GM21723 (cell line): Measurements from ENCODE around the gene POM121L2.

Source experiments
- ATAC-seq: cut with Tn5 transposase; IDR thresholded peaks from one replicate; pipeline ENCODE4 v1.9.1; 2021; ENCODE audit warnings: mild to moderate bottlenecking, moderate library complexity; ENCODE audit not compliant: unreplicated experiment

The POM121L2 gene

GRCh38 chr6:27312146-27312949, at the start of gene POM121L2:
POM121L2 (minus strand) TSS chr6:27312273; CDS start chr6:27312170, 103 bp downstream.
- ATAC-seq, result peak; percentile 67

GRCh38 chr6:27359231-27359630, 47.2 kb upstream of the POM121L2 start:
- ATAC-seq, result no peak

- no peak for ATAC-seq
Observed at GRCh38 chr6:27358786-27359185, 46.7 kb upstream of the POM121L2 start.

GRCh38 chr6:27352850-27353249, 40.8 kb upstream of the POM121L2 start:
- ATAC-seq, result no peak

- ATAC-seq, result no peak
Observed at GRCh38 chr6:27334141-27334540, 22.1 kb upstream of the POM121L2 start.

- ATAC-seq, result no peak
Observed at GRCh38 chr6:27333642-27334040, 21.6 kb upstream of the POM121L2 start.

GRCh38 chr6:27332692-27333641, 20.9 kb upstream of the POM121L2 start:
- ATAC-seq, result peak; percentile 70

- ATAC-seq, result no peak
Observed at GRCh38 chr6:27327023-27327738, 15.1 kb upstream of the POM121L2 start.

- no peak for ATAC-seq
Observed at GRCh38 chr6:27321901-27322300, 9.8 kb upstream of the POM121L2 start.

- no peak for ATAC-seq
Observed at GRCh38 chr6:27321370-27321769, 9.3 kb upstream of the POM121L2 start.

- ATAC-seq, result no peak
Observed at GRCh38 chr6:27318973-27319372, 6.9 kb upstream of the POM121L2 start.

GRCh38 chr6:27314046-27314445, 2.0 kb upstream of the POM121L2 start:
- no peak for ATAC-seq

GRCh38 chr6:27312950-27313271, 838 bp upstream of the POM121L2 start:
- no peak for ATAC-seq

- no peak for ATAC-seq
Observed at GRCh38 chr6:27311806-27312145, 297 bp downstream of the POM121L2 start.

- ATAC-seq, result no peak
Observed at GRCh38 chr6:27303613-27304272, 8.3 kb downstream of the POM121L2 start.

GRCh38 chr6:27297857-27298730, 14.0 kb downstream of the POM121L2 start:
- no peak for ATAC-seq

GRCh38 chr6:27297484-27297856, 14.6 kb downstream of the POM121L2 start:
- no peak for ATAC-seq

- no peak for ATAC-seq
Observed at GRCh38 chr6:27296106-27296783, 15.8 kb downstream of the POM121L2 start.

- ATAC-seq, result no peak
Observed at GRCh38 chr6:27295301-27296079, 16.6 kb downstream of the POM121L2 start.
